Measurements from ENCODE around the gene REV3L.
"Not testable (repeated sequence)": the region's sequence is repeated elsewhere in the genome, so short reads cannot be mapped to it uniquely, and the experiment has no call there.

The REV3L gene

GRCh38 chr6:111492499-111492898 is 9.5 kb upstream of the REV3L start:
- no peak for DNase-seq (ENCODE audit: low spot score)

GRCh38 chr6:111490067-111490466 is 7.0 kb upstream of the REV3L start:
- no peak for DNase-seq (ENCODE audit: low spot score)

DNA sequence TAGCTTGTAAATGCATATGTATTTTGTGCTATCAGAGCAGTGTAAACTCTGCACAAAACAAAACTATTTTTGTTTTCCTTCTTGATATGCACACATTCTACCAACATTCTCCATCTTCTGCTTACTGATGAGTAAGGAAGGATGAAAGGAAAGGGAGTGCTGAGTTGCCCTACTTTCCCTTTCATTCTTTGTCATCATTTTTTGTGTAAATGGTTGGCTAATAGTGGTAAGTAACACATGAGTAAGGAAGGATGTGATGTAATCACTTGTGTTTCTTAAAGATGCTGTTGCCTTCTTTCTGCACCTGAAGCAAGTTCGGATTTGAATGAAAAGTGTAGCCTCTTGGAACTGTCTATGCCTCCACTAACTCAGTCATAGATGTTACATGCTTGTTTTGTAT is 4.6 kb upstream of the REV3L start:
- DNase-seq (ENCODE audit: low spot score), result no peak

DNA sequence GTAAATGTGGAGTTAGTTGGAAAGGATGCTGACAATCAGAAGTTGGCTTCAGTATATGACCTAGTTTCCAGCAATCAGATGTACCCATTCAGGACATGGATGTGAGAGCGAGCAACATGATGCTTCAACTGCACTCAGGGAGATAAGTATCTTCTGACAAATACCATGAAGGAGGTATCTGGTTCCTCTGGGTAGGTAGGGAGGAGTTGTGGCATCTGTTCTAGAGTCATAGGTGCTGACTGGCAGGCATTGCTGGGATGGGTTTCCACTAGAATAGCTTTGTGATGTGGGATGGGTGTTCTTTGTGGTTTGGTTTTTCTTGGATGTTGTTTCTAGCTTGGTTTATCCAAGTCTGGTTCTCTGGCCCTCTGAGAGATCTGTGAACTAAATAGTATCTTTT is 3.9 kb upstream of the REV3L start:
- no peak for DNase-seq (ENCODE audit: low spot score)

DNA sequence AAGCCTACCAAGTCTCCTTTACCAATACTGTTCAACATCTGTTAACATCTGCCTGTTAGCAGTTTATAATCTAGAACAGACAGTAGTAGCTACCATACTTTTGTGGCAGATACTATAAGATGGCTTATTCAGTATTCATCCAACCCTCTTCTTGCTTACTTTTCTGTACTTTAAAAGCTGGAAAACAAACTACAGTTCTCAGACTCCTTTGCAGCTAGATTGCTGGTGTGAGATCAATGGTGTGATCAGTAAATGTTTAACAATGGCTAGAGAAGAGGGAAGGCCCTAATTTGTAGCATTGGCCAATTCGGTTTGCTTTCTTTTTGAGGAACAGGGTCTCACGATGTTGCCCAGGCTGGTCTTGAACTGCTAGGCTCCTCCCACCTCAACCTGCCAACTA is 3.5 kb upstream of the REV3L start:
- DNase-seq (ENCODE audit: low spot score), result no peak

GRCh38 chr6:111485342-111485741 is 2.3 kb upstream of the REV3L start:
- no peak for DNase-seq (ENCODE audit: low spot score)

GRCh38 chr6:111484633-111484930 is 1.6 kb upstream of the REV3L start:
- peak; percentile 49 for DNase-seq (ENCODE audit: low spot score)

DNA sequence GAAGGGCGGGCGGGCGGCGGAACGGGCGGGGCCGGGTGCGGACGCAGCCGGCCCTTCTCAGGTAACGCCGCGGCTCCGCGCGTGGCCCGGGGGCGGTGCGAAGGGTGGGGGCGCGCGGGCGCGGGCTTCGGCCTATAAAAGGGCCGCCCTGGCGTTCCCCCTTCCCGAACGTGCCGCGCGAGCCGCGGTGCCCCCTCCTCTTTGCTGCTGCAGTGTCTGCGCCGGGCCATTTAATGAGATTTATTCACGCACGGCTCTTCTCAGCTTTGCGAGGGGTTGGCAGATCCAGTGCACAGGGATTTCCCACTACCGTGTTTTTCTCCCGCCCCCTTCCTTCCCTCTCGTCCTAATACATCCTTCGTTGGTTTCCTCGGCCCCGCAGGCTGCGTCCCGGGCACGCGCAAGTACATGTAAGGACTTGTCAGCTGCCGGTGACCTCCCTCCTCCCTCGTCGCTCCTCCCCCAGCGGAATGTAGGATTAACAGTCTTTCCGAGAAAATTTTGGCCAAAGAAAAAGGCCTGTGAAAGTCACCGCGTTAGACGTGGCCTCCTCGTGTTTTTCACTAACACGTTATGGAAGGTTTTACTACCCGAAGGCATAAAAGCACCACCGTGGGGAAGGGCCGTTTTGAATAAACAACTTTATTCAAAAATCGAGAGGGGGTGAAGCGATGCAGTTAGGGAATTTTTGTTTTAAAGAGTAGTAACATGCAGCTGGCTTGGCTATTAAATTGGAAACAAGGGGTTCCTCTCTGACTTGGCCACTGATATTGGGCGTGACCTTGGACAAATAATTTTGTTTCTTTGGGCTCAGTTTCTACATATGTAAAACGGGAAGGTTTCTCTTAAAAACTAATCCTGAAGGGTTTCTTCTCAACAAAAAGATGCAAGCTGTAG is 966 bp upstream of the REV3L start:
- peak; percentile 87 for DNase-seq (ENCODE audit: low spot score)

GRCh38 chr6:111482188-111482958 is 645 bp downstream of the REV3L start:
- peak; percentile 60 for DNase-seq (ENCODE audit: low spot score)

DNA sequence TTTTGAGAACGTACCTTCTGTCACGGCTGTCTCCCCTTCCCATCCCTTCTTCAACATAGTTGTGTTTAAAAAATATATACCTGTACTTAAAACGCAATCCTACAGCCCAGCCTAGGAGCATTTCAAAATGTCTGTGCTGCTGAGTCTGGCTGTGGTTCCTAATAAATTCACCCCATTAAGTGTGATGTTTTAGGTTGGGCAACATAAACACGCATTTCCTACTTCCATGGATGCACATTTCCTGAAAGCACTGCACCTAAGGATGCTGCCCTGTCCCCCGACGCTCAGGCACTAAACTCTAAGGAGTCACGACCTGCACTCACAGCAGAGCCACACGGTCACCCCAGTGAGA is 1.2 kb downstream of the REV3L start:
- no peak for DNase-seq (ENCODE audit: low spot score)

DNA sequence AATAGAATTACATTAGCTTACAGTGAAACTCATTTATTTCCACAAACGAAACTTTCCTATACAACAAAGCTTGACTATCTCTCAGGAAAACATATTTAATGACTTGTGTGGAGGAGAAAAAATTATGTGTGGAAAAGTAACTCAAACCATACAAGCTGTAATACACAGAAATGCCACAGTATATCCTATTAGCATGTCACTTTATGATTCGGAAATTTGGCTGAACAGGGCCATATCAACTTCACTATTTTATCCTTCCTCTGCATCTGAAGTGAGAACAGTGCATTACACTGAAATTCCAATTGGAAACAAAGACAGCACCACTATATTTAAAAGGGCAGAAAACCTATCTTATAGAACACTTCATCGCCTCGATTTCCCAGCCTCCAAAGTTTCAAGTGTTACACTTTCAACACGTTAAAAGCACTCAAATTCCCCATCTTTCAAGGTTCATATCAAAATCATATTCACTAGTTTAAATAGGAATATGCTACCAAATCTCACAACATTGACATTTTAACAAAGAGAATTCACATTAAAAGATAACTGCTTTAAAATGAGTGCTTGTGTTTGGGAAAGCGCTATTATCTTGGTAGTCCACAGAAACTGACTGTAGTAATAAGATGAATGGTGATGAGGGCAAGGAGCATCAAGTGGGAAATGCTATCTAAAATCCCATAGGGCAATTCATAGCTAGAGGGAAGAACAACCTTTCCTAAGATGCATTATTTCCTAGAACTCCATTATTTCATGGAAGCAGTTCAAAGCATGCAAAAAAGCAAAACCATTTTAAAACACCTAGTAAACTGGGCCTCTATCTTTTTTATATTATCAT is 1.8 kb downstream of the REV3L start:
- DNase-seq (ENCODE audit: low spot score), result no peak

- DNase-seq (ENCODE audit: low spot score), result no peak
These were observed 4.3 kb downstream of the REV3L start for GRCh38 chr6:111478749-111479148.

DNA sequence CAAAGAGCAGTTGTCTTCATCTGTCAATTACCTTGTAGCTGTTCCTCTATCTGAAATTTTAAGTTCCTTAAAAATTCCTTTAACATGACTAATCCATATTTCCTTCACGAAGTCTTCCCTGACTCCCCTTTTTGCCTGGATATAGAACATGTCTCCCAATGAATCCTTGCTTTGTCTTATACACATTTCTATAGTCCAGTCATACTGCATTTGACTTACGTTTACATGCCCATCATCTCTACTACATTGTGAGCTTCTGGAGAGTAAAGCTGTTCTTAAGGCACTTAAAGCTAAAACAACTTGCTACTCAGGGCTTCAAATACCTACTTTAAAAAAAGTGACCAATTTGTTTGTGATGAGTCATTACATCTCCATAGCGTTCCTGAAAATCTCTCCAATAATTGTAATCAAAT is 4.9 kb downstream of the REV3L start:
- DNase-seq (ENCODE audit: low spot score), result no peak

DNA sequence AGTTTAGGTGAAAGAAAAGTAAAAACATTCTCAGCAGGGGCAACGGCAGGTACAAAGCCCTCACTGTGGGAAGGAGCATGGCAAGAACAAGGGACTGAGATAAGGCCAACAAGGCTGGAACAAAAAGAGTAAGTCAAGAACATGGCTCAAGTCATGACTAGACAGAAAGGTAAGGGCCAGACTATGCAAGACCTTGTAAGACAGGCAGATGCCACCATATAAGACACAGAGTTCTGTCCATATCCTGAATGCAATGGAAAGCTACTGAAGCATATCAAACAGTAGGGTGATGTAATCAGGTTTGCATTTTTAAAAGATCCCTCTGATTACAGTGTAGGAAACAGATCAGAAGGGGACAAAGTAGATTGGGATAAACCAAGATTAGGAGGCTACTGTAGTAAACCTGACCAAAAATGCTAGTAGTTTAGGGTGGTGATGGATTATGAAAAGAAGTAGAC is 5.5 kb downstream of the REV3L start:
- no peak for DNase-seq (ENCODE audit: low spot score)

GRCh38 chr6:111476061-111476460 is 7.0 kb downstream of the REV3L start:
- not testable (repeated sequence) for DNase-seq (ENCODE audit: low spot score)

DNA sequence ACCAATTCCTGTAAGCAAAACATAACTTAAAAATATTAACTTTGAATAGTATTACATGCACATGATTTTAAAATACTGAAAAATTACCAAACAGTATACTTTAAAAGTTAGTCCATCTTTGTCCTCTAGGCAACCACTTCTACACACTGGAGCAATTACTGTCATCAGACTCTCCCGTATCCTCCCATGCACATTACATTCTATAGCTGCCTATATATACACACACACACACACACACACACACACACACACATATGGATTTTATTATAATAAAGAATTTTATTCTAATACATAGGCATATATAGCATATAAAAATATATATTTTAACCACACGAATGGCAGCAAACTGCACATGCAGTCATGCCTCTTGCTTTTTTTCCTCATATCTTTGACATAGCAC is 8.2 kb downstream of the REV3L start:
- no peak for DNase-seq (ENCODE audit: low spot score)

DNA sequence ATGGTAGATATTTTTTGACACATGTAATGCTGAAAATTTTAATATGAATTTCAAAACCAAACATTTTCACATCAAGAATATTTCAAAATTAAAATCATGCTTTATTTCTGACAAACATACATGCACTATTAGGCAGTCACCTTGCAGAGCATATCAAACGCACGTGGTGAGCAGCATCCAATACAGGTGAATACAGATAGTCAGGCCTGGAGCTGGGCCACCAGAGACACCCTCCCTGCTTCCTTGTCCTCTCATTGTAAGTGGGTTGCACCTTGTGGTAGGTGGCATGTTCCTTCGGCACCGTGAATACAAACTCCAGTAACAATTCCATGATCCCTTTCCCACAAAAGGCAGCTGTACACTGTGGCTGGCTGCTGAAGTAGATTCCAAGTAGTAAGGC is 8.9 kb downstream of the REV3L start:
- DNase-seq (ENCODE audit: low spot score), result no peak

GRCh38 chr6:111472933-111473435 is 10.0 kb downstream of the REV3L start:
- DNase-seq (ENCODE audit: low spot score), result no peak

- DNase-seq (ENCODE audit: low spot score), result no peak
These were observed 11.1 kb downstream of the REV3L start for GRCh38 chr6:111471958-111472357.

- no peak for DNase-seq (ENCODE audit: low spot score)
These were observed 11.5 kb downstream of the REV3L start for GRCh38 chr6:111471533-111471932.

DNA sequence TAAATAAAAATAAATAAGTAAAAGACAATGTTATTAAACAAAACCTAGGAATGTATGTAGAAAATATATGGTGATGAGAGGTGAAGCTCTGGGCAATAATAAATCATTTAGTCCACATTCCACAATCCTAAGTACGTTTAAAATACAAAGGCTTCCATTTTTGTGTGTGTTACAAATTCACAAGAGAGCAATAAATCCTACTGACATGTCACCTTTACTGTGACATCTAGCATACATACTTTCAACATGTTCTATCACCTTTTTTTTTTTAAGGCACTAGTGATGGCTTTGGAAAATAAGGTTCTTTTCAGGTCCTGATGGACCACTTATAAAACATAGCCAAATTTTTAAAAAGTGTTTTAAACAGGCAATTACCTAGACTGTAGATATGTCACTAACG is 12.0 kb downstream of the REV3L start:
- DNase-seq (ENCODE audit: low spot score), result no peak

GRCh38 chr6:111469543-111469942 is 13.5 kb downstream of the REV3L start:
- peak; percentile 42 for DNase-seq (ENCODE audit: low spot score)

All from SW480 (cell line).